HG02852 (cell line): ENCODE measurements around the gene PDIA5.

ENCODE experiments used
- ATAC-seq: cut with Tn5 transposase; IDR thresholded peaks from one replicate; pipeline ENCODE4 v1.9.1; 2021; ENCODE audit warnings: mild to moderate bottlenecking, moderate library complexity; ENCODE audit not compliant: unreplicated experiment

PDIA5 gene

DNA sequence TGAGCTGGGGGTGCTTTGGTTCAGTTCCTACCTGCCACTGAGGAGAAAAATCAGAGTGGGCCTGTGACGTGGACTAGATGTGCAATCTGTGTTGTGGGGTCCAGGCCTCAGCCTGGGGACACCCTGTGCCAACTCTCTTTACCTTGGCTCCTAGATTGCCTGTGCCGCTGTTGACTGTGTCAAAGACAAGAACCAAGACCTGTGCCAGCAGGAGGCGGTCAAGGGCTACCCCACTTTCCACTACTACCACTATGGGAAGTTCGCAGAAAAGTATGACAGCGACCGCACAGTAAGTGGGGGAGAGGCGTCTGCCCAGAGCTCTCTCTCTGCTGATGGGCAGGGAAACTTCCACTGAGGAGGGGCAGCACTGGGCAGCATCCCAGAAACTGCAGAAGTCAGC is 94.3 kb downstream of the PDIA5 start:
- ATAC-seq: no peak

DNA sequence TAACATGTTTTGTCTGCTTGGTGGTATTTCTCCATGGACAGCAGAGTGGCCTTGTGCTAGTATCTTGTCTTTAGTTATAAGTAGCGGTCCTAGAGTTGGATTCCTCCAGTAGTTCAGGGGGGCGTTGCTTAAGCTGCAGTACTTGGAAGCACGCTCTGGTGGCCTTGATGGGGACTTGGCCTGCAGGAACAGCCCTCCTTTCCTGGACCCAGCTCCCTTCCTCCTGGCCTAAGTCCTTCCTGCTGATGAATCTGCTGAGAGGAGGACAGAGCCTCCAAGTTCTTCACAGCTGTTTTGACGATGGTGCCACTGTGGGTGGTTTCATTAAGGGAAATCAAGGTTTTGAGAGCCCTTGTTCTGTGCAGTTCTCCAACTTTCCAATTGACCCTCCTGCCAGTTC is 96.3 kb downstream of the PDIA5 start:
- ATAC-seq: no peak

DNA sequence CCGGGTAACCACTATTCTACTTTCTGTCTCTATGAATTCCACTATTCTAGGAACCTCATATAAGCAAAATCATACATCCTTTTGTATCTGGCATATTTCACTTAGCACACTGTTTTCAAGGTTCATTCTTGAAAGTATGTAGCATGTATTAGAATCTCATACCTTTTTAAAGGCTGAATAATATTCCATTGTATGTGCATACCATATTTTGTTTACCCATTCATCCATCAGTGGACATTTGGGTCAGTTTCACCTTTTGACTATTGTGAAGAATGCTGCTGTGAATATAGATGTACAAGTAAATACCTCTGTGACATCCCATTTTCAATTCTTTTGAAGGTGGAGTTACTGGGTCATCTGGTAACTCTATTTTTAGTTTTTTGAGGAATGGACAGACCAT is 98.3 kb downstream of the PDIA5 start:
- ATAC-seq: no peak

DNA sequence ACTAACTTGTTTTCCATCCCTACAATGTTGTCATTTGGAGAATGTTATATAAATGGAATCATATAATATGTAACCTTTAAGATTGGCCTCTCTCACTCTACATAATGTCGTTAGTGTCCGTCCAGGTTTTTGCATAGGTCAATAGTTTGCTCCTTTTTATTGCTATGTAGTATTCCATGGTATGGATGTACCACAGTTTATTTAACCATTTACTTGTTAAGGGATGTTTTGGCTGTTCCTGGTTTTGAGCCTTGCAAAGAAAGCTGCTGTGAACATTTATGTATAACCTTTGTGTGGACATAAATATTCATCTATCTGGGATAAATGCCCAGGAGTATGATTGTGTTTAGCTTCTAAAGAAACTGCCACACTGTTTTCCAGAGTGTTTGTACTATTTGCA is 100.9 kb downstream of the PDIA5 start:
- ATAC-seq: no peak

DNA sequence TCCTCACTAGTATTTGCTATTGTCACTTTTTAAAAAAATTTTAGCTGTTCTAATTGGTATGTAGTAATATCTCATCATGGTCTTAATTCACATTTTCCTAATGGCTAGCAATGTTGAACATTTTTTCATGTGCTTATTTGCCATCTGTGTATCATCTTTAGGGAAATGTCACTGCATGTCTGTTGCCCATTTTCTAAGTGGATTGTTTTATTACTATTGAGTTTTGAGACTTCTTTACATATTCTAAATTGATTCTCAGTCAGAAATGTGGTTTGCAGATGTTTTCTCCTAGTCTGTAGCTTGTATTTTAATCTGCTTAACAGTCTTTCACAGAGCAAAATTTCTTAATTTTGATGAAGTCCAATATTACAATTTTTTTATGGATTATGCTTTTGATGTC is 101.3 kb downstream of the PDIA5 start:
- no peak for ATAC-seq

DNA sequence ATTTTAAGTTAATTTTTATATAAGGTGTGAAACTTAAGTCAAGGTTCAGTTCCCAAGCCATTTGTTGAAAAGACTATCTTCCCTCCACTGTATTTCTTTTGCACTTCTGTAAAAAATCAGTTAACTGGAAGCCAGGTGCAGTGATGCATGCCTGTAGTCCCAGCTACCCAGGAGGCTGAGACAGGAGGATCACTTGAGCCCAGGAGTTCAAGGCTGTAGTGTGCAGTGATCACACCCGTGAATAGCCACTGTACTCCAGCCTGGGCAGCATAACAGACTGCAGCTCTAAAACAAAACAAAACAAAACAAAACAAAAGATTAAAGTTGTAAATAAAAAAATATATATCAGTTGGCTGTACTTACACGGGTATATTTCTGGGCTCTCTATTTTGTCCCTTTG is 101.8 kb downstream of the PDIA5 start:
- no peak for ATAC-seq

DNA sequence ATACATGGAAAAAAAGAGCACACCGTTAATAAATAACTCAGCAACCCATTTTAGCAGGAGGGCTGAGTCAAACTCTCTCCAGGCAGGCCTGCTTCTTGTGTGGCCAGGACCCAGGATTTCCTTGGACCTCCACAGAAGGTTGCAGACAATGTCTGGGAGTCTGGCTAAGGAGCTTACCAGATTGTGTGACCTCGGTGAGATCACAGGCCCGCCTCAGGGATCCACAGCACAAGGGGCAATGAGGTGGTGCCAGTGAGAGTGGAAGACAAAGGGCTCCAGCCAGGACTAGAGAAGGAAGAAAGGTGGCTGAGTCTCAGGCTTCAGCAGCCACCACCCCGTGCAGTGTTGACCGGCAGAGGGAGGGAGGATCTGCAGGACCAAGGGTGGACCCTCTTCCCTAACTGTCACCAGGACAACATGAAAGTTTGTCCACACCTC is 102.7 kb downstream of the PDIA5 start:
- ATAC-seq: no peak

DNA sequence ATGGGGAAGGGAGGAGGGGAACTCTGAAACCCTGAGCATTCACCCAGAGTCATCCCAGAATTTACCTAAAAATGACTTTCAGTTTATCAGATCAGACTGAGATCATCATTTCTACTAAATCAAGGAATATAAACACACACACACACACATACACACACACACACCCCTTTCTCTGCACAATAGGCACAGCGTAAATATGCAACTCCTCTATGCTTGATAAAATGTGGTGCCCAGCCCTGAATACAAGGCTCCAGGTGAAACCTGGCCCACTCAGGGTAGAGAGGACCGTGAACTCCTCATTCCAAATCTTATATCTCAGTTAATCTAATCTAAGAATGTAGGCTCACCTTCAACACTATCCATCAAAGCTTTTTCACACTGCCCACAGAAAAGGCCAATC is 103.1 kb downstream of the PDIA5 start:
- no peak for ATAC-seq

DNA sequence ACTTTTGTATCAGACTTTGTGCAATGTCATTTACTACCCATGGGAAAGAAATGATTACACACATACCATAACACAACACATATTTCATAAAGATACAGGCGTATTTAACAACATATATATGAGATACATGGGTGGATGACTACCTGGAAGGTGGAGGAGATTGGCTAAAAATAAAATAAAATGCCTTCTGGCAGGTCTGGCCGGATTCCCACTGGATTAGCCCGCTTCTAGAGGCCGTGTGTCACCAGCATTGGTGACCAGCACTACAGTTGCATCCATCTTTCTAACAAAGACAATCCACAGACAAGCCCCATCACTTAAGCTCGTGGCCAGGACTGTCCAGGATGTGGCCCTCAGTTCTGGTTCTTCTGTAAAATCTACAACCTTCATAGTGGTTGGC is 114.0 kb downstream of the PDIA5 start:
- ATAC-seq: no peak

DNA sequence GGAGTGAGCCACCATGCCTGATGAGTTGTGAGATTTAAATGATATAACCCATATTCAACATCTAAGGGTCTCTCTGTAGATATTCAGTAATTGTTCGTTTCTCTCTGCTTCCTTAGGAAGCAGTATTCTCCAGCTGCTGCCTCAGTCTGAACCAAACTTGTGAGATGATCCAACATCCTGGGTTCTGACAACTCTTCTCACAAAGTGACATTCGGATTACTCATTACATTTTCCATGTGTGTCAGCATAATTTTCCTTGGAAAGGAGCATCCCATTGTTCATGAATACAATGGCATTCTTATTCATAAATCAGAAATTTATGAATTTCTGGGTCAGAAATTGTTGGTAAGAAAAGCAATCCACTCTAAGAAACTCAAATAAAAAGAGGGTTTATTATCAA is 119.9 kb downstream of the PDIA5 start:
- ATAC-seq: no peak

DNA sequence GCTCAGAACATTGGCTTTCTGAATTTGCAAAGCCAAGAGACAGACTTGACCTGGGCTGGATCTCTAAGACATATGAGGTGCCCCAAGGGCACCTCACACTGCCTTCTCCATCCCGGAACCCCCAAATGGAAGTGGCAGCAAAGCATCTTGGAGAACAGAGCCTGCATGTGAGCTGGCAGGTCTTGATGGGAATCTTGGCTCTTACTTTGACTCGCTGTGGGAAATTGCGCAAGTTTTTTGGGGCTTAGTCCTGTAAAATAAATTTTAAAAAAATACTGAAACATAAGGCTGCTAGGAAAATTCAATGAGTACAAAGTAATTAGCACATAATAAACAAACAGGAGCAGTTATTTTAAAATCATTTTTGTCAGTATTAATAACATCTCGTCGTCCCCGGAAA is 121.2 kb downstream of the PDIA5 start:
- no peak for ATAC-seq

DNA sequence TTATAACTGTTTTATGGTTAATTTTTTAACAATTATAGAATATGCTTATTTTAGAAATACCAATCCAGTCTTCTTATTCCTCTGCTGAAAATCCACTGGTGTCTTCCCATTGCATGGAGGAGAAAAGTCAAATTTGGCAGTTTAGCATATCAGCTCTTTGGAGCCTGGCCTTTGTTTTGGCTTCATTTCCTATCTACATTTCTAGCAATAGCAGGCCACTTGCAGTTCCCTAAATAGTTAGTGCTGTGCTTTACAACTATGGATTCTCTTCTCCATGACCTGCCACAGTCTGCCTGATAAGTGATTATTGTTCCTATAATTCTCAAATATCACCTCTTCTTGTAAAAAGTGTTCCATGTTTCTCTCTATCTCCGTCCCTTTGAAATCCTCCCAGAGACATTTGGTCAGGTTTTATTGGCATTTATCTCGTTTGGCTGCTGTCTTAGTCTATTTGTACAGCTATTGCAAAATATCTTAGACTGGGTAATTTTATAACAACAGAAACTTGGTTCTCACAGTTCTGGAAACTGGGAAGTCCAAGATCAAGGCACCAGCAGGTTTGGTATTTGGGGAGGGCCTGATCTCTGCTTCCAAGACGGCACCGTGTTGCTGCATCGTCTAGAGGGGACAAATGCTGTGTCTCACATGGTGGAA is 126.8 kb downstream of the PDIA5 start:
- no peak for ATAC-seq

DNA sequence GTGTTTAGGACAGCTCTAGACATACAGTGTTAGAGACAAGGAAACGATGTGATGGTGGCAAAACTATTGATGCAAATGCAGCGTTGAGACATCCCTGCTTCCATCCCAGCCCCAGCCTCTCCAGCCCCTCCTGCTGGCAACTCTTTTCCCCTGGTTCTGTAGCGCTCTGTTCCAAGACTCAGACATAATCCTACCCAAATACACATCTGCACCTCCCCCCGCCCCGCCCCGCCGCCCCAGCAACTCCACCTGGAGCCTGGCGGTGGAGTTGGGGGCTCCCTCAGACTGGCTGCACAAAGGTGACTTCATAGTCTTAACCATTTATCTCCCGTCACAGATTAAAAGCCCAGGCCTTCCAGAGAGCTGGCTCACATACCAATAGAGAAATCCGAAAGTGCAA is 127.7 kb downstream of the PDIA5 start:
- no peak for ATAC-seq

DNA sequence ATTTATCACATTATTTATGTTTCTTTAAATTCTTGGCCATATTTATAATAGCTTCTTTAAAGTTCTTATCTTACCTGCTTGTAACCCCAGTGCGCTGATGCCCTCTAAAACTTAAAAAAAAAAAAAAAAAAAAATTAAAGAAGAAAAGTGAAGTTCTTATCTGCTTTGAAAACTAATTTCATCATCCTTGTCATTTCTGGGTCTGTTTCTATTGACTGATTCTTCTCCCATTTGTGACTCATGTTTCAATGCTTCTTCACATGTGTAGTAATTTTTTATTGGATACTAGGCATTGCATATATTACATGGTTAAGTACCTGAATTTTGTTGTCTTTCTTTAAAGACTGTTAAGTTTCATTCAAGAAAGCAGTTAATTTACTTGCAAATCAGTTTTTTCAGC is 131.5 kb downstream of the PDIA5 start:
- ATAC-seq: no peak

DNA sequence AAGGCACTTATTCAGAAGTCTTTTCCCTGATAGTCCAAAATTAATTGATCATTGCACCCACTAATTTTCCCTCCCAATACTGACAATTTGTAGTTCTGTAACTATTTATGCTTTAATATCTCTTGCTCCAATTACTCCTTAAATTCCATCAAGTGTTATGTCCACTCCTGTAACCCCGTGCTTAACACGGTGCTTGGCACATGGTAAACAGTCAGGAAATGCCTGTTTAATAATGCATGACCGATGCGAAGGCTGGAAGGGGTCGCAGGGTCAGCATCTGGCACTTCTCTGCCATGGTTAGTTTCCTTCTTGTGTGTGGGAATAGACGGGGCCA is 134.4 kb downstream of the PDIA5 start:
- no peak for ATAC-seq

DNA sequence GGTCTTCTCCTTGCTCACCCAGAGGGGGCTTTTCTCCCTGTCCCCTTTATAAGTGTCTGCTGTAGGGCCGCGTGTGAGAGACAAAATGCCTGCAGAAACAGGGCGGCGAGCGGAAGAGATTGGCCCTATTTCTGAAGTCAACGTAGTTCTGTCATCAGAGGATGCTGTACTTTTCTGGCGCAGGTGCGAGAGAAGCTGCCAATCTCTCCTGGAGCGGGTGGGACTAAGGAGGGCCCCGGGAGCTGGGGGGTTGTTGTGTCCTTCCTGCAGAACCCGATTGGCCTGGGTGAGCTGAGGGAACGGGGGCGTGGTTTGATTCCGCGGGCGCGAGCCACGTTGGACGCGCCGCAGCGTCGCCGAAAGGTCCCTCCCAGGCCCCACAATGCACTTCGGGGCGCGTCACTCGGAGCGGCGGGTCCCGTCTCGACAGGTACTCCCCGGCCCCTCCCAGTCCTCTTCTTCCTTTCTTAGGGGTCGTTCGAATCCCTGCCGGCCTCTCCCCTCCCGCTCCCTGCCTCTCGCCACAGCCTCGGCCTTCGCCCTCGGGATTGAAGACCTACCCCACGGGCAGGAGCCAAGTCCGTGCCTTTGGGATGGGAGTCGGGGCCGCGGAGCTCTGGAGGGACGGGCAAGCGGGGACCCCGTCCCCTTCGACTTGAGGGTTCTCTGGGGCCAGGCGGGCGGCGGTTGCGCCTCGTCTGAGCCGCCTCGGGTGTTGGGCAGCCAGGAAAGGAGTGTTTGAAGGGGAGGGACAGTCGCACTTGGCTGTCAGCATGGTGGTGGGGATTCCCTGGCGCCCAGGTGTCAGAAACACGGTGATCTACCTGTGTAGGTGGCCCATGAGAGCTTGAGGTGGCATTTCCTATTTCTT is 135.0 kb downstream of the PDIA5 start, which contains the start of gene SEC22A:
SEC22A (plus strand) TSS at position 387 of the 871 bp plus-strand sequence. CDS start 7,275 bp downstream, outside the sequence.
- ATAC-seq: peak; percentile 97

DNA sequence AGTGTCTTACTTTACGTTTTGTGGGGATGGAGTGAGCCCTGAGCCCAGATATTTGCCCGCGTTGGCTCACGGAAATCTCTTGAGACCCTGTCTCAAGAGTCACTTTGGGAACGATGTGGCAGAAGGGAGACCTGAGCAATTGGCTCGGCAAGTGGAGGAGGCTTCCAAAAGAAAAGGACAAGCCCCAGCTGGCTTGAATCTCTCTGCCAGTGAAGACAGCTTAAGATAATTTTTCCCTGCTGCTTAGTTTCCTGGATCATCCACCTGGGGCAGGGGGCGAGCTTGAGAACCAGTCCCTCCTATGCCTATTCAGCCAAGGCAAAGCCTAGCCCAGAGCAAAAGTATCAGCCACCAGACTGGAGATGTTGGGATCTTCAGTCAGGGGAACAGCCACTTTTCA is 135.6 kb downstream of the PDIA5 start:
- no peak for ATAC-seq
